GM18868 (cell line): Measurements from ENCODE around the gene ZFYVE28.

ENCODE experiments used
- ATAC-seq: cut with Tn5 transposase; IDR thresholded peaks from one replicate; pipeline ENCODE4 v1.9.1; 2021; ENCODE audit warnings: mild to moderate bottlenecking, moderate library complexity; ENCODE audit not compliant: unreplicated experiment

ZFYVE28 gene

DNA sequence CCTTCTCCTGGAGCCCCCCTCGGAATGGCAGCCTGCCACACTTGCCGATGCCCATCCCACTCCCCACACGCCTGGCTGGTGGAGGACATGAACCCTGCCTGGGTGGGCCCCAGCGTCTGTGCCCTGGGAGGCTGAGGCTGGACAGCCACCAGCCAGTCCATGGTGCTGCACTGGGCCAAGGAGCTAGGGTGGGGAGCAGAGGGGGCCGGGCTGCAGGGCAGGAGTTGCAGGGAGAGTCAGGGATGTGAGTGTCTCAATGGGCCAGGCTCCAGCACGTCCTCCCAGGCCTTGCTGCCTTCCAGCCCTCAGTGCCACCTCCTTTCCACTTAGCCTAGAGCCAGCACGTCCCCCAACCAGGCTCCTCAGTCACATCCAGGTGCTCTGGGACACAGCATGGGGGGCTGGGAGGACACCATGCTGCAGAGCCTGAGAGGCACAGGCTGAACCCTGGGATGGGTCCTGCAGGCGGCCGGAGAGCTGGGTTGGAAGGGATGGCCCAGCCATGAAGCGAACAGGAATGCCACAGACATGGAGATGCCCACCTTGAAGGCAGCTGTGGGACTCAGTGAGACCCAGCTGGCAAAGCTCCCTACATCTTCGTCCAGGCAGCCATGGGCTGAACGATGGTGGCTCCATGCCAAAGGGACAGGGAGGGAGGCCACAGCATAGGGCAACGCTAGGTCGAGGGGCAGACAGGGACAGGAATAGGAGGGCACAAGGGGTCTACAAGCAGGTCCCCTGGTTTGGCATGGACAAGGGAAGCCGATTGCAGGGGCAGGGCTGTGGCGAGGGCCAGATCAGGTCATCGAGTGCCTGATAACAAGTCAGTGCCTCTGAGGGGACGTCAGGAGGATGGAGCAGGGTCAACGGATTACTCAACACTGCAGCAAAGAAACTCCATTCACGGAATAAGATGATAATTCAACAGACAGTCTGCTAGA lies 126.5 kb downstream of the ZFYVE28 start:
- no peak for ATAC-seq

- no peak for ATAC-seq
Measured at GRCh38 chr4:2290974-2291704, 127.3 kb downstream of the ZFYVE28 start.

- no peak for ATAC-seq
Measured at GRCh38 chr4:2290488-2290887, 128.0 kb downstream of the ZFYVE28 start.

- no peak for ATAC-seq
Measured at GRCh38 chr4:2289955-2290333, 128.5 kb downstream of the ZFYVE28 start.

DNA sequence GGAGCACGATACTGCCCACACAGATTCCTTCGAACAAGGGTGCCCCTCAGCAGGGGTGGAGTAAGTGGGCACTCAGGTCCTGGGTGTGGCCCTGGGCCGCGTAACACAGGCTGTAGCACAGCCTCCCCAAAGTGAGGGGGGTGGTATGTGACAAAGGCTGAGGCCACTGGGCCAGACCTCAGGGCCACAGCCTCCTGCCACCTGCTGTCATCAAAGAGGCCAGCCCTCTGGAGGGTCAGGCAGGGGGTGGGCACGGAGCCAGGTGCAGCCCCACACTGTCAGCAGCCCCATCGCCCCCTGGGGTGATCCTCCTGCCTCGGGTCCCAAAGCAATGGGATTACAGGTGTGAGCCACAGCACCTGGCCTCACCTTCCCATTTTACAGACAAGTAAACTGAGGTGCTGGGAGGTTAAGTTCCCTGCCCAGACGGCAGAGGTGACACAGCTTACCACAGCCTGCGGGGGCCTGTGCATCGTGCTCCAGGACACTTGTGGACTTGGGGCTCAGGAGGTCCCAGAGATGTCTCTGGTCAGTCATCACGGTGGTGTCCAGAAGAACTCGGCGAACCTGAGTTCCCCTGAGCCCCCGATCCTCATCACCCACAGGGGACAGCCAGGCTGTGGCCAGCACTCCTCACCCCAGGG lies 129.0 kb downstream of the ZFYVE28 start:
- ATAC-seq, result no peak

DNA sequence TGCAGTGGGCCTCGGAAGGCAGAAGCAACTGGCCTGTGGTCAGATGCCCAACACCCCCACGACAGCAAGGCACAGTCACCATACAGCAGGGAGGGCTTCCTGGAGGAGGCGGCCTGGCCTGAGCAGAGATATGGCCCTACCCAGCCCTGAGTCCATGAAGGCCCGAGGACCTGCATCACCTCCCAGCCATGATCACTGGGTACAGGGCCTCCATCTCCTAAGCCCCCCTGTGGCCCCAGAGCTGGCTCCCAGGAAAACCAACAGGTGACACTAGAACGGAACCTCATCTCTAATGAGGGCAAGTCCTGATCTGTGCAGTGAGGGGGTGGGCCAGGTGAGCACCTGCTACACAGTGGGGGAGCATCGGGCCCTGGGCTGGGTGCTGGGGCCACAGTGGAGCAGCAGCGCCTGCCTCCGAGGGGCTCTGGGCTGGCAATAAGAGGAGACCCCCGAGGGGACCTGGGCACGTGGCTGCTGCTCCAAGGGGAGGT lies 130.3 kb downstream of the ZFYVE28 start:
- ATAC-seq, result no peak

- ATAC-seq, result no peak
Measured at GRCh38 chr4:2287594-2287915, 130.9 kb downstream of the ZFYVE28 start.

GRCh38 chr4:2286904-2287593 lies 131.4 kb downstream of the ZFYVE28 start:
- no peak for ATAC-seq

DNA sequence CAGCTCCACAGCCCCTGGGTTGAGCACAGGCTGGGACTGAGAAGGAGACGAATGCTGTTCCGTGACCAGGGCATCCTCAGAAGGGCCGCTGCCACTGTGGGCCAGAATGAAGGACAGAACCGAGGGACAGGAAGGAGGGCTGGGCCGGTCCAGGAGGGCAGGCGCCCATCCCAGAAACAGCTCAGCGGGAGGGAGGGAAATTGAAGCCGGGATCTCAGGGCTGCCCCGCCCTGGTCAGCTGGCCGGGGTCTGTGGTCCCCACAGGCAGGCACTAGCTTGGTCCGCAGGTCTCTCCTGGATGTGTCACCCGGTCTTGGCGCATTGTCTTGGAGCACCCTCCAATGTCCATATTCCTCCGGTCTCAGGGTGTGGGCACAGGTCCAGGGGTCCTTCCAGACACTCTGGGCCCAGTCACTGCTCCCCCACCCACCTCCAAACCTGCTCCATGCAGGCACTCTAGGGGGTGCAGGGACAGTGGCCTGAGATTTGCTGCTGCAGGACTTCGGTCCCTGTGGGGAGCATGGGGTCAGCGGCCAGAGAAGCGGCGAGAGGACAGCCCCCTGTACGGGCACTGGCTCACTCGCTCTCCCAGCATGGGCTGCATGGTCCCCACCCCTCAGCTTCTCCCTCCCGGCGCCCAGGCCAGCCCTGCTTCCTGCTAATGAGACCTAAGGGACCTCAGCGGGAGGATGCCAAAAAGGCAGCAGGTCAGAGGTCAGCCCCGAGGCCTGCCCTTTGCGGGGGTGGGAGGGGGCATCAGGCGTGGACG lies 132.6 kb downstream of the ZFYVE28 start:
- no peak for ATAC-seq

DNA sequence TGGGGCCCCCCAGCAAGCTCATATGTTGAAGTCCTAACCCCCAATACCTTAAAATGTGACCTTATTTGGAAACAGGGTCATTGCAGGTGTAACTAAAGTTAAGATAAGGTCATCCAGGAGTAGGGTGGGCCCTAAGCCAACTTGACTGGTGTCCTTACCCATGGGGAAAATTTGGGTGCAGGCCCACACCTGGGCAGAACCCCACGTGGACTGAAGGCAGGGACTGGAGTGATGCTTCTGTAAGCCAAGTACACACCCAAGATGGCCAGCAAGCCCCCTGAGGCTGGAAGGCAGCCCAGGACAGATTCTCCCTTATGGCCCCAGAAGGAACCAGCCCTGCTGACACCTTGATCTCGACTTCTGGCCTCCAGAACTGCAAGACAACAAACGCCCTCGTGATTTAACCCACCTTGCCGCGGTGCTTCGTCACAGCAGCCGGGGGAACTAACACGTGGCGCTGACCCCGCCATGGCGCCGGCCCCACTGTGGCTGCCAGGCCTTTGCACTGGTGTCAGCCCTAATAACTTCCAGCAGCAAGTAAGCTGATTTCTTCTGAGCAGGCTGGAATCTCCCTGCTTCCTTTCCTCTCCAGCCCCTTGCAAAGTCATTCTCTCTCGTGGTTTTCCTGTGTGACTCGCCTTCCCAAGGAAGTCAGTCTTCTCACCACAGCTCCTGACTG lies 133.4 kb downstream of the ZFYVE28 start:
- no peak for ATAC-seq

DNA sequence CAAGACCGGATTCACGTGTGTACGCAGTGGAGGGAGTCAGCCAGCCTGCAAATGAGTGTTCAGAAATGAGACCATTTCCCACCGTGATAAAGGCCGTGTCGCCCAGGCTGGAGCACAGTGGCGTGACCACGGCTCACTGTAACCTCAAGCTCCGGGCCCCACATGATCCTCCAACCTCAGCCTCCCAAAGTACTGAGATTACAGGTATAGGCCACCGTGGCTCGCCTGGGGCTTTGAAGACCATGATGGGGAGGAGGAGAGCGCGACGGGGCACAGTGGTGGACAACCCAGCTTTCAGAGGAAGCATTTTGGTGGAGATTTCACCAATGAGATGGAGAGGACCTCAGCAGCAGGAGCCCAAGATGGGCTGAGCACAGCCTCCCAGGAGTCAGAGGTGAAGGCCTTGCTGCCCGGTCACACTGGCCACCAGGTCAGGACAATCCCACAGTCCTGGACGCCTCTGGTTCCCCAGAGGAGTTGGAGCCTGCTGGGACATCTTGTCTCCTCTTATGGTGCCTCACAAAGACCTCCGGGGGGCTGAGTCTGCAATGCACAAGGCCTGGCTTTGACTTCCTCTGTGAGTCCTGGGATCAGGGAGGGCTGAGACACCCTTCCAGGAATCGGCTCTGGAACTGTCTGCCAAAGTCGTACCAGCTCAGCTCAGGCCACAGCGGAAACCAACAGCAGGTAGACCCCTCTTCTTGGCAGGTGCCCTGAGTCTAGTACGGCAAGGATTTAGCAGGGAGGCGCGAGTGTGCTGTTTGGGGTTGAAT lies 134.1 kb downstream of the ZFYVE28 start:
- ATAC-seq, result no peak

GRCh38 chr4:2283199-2283711 lies 135.2 kb downstream of the ZFYVE28 start:
- ATAC-seq, result no peak

GRCh38 chr4:2281575-2282343 lies 136.7 kb downstream of the ZFYVE28 start:
- peak; percentile 78 for ATAC-seq

- ATAC-seq, result no peak
Measured at GRCh38 chr4:2280531-2281300, 137.7 kb downstream of the ZFYVE28 start.

GRCh38 chr4:2277956-2278355 lies 140.5 kb downstream of the ZFYVE28 start:
- ATAC-seq, result no peak

DNA sequence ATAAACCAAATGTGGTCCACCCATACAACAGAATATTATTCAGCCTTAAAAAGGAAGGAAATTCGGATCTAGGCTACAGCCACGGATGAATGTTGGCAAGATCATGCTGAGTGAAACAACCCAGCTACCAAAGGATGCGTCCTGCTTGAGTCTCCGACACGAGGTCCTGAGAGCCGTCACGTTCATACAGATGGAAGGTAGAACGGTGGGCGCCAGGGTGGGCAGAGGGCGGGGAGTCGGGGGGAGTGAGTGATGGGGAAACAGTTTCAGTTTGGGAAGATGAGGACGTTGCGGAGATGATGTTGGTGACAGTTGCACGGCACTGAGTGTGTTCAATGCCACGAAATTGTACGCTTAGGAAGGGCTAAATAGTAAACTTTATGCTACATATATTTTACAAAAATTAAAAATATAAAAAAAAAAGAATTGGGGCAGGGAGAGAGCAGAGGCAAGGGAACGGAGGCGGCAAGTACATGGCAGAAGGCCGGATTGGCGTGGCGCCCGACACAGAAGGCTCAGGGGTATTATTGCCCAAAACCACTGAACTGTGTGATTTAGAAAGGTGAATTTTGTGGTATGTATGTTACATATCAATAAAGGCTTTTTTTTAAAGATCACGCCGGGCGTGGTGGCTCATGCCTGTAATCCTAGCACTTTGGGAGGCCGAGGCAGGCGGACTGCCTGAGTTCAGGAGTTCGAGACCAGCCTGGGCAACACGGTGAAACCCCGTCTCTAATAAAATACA lies 141.7 kb downstream of the ZFYVE28 start:
- no peak for ATAC-seq
